Glomerular endothelial cell (primary cell): ENCODE results near the gene MYDGF. TPM values are rescaled to one million over a fixed set of nuclear protein-coding genes. Genes with fewer than 3 reads are reported as not detected.
"Not testable (repeated sequence)": the region's sequence is repeated elsewhere in the genome, so short reads cannot be mapped to it uniquely, and the experiment has no call there.

Experiments used
- DNase-seq: peaks from one replicate; pipeline ENCODE4 v3.0.0-alpha.2; 2011; ENCODE audit warnings: low read depth, low spot score; ENCODE audit errors: extremely low read depth
- total RNA-seq: library from RNA; depleted of rRNA; stranded (reverse); fragments of >200 nt; gene quantifications from 2 replicates; pipeline ENCODE4 v1.2.3, GENCODE V29; 2015

Gene MYDGF
- 122 and 126 TPM in 2 replicates for total RNA-seq

GRCh38 chr19:4669723-4670480 is at the start of gene MYDGF:
MYDGF (minus strand) TSS chr19:4670342; CDS start chr19:4670334, 8 bp downstream.
- DNase-seq = no peak

GRCh38 chr19:4719499-4719866 is 49.3 kb upstream of the MYDGF start:
- DNase-seq = no peak

GRCh38 chr19:4717966-4718701 is 48.0 kb upstream of the MYDGF start:
- no peak for DNase-seq

GRCh38 chr19:4717191-4717965 is 47.2 kb upstream of the MYDGF start:
- DNase-seq = no peak

GRCh38 chr19:4715529-4716221 is 45.5 kb upstream of the MYDGF start:
- no peak for DNase-seq

- DNase-seq = not testable (repeated sequence)
These were observed 45.0 kb upstream of the MYDGF start for GRCh38 chr19:4715178-4715528.

- no peak for DNase-seq
These were observed 43.9 kb upstream of the MYDGF start for GRCh38 chr19:4714016-4714415.

- DNase-seq = peak; percentile 68
These were observed 43.3 kb upstream of the MYDGF start for GRCh38 chr19:4713384-4713951.

- no peak for DNase-seq
These were observed 42.6 kb upstream of the MYDGF start for GRCh38 chr19:4712771-4713170.

GRCh38 chr19:4711211-4711610 is 41.1 kb upstream of the MYDGF start:
- DNase-seq = no peak

- no peak for DNase-seq
These were observed 40.1 kb upstream of the MYDGF start for GRCh38 chr19:4710281-4710600.

- DNase-seq = no peak
These were observed 39.5 kb upstream of the MYDGF start for GRCh38 chr19:4709440-4710280.

- DNase-seq = no peak
These were observed 38.0 kb upstream of the MYDGF start for GRCh38 chr19:4707956-4708650.

- DNase-seq = no peak
These were observed 37.2 kb upstream of the MYDGF start for GRCh38 chr19:4707322-4707721.

GRCh38 chr19:4705413-4706131 is 35.4 kb upstream of the MYDGF start:
- DNase-seq = no peak

GRCh38 chr19:4704317-4704673 is 34.2 kb upstream of the MYDGF start:
- DNase-seq = no peak

GRCh38 chr19:4703671-4704316 is 33.7 kb upstream of the MYDGF start:
- no peak for DNase-seq

GRCh38 chr19:4702764-4703163 is 32.6 kb upstream of the MYDGF start:
- no peak for DNase-seq
